ENCODE measurements around the gene SNX22.
"Not testable (repeated sequence)": the region's sequence is repeated elsewhere in the genome, so short reads cannot be mapped to it uniquely, and the experiment has no call there.

SNX22 gene

GRCh38 chr15:64117759-64118487 is 33.6 kb upstream of the SNX22 start:
- Histone ChIP-seq H3K4me3 (ENCODE audit: low read depth, low read length) (no peak overlapping the region), H2AFZ (ENCODE audit: low read length, unreplicated experiment) (no peak overlapping the region), H3K36me3 (ENCODE audit: insufficient read depth, low read length) (peaks cover 27% of the 10 kb centered on the region), H3K27ac (ENCODE audit: low read depth, low read length) (no peak overlapping the region), H3K4me1 (ENCODE audit: control insufficient read depth, insufficient read depth, low read length, unreplicated experiment) (no peaks in the 10 kb centered on the region), H3K27me3 (ENCODE audit: insufficient read depth, low read length) (no peaks in the 10 kb centered on the region), H3K79me2 (ENCODE audit: control insufficient read depth, insufficient read depth, low read length, unreplicated experiment) (no peaks in the 10 kb centered on the region)

- not testable (repeated sequence) for H3K27me3 ChIP-seq (ENCODE audit: insufficient read depth, low read length); H3K4me3 ChIP-seq (ENCODE audit: low read depth, low read length); H3K27ac ChIP-seq (ENCODE audit: low read depth, low read length); H3K4me1 ChIP-seq (ENCODE audit: control insufficient read depth, insufficient read depth, low read length, unreplicated experiment); H2AFZ ChIP-seq (ENCODE audit: low read length, unreplicated experiment); H3K79me2 ChIP-seq (ENCODE audit: control insufficient read depth, insufficient read depth, low read length, unreplicated experiment)
- peaks cover 29% of the 10 kb centered on the region for H3K36me3 ChIP-seq (ENCODE audit: insufficient read depth, low read length)
Measured at GRCh38 chr15:64120322-64120721, 31.2 kb upstream of the SNX22 start.

- Histone ChIP-seq H3K79me2 (ENCODE audit: control insufficient read depth, insufficient read depth, low read length, unreplicated experiment) (no peaks in the 10 kb centered on the region), H3K27ac (ENCODE audit: low read depth, low read length) (no peak overlapping the region), H3K4me1 (ENCODE audit: control insufficient read depth, insufficient read depth, low read length, unreplicated experiment) (no peaks in the 10 kb centered on the region), H3K27me3 (ENCODE audit: insufficient read depth, low read length) (no peaks in the 10 kb centered on the region), H2AFZ (ENCODE audit: low read length, unreplicated experiment) (no peak overlapping the region), H3K36me3 (ENCODE audit: insufficient read depth, low read length) (peaks cover 34% of the 10 kb centered on the region), H3K4me3 (ENCODE audit: low read depth, low read length) (no peak overlapping the region)
Measured at GRCh38 chr15:64121614-64122013, 29.9 kb upstream of the SNX22 start.

GRCh38 chr15:64122444-64122843 is 29.1 kb upstream of the SNX22 start:
- H3K4me1 ChIP-seq (ENCODE audit: control insufficient read depth, insufficient read depth, low read length, unreplicated experiment), result no peaks in the 10 kb centered on the region
- H3K27ac ChIP-seq (ENCODE audit: low read depth, low read length), result no peak overlapping the region
- no peaks in the 10 kb centered on the region for H3K79me2 ChIP-seq (ENCODE audit: control insufficient read depth, insufficient read depth, low read length, unreplicated experiment)
- no peak overlapping the region for H2AFZ ChIP-seq (ENCODE audit: low read length, unreplicated experiment)
- H3K36me3 ChIP-seq (ENCODE audit: insufficient read depth, low read length), result peaks cover 43% of the 10 kb centered on the region
- no peaks in the 10 kb centered on the region for H3K27me3 ChIP-seq (ENCODE audit: insufficient read depth, low read length)
- H3K4me3 ChIP-seq (ENCODE audit: low read depth, low read length), result no peak overlapping the region

GRCh38 chr15:64122936-64123351 is 28.6 kb upstream of the SNX22 start:
- H3K27me3 ChIP-seq (ENCODE audit: insufficient read depth, low read length), result no peaks in the 10 kb centered on the region
- no peak overlapping the region for H2AFZ ChIP-seq (ENCODE audit: low read length, unreplicated experiment)
- H3K27ac ChIP-seq (ENCODE audit: low read depth, low read length), result no peak overlapping the region
- no peak overlapping the region for H3K4me3 ChIP-seq (ENCODE audit: low read depth, low read length)
- H3K36me3 ChIP-seq (ENCODE audit: insufficient read depth, low read length), result peaks cover 48% of the 10 kb centered on the region
- no peaks in the 10 kb centered on the region for H3K79me2 ChIP-seq (ENCODE audit: control insufficient read depth, insufficient read depth, low read length, unreplicated experiment)
- no peaks in the 10 kb centered on the region for H3K4me1 ChIP-seq (ENCODE audit: control insufficient read depth, insufficient read depth, low read length, unreplicated experiment)

- Histone ChIP-seq H3K4me3 (ENCODE audit: low read depth, low read length) (no peak overlapping the region), H3K4me1 (ENCODE audit: control insufficient read depth, insufficient read depth, low read length, unreplicated experiment) (no peaks in the 10 kb centered on the region), H2AFZ (ENCODE audit: low read length, unreplicated experiment) (no peak overlapping the region), H3K27ac (ENCODE audit: low read depth, low read length) (no peak overlapping the region), H3K27me3 (ENCODE audit: insufficient read depth, low read length) (no peaks in the 10 kb centered on the region), H3K79me2 (ENCODE audit: control insufficient read depth, insufficient read depth, low read length, unreplicated experiment) (no peaks in the 10 kb centered on the region), H3K36me3 (ENCODE audit: insufficient read depth, low read length) (peaks cover 51% of the 10 kb centered on the region)
Measured at GRCh38 chr15:64125978-64126377, 25.6 kb upstream of the SNX22 start.

GRCh38 chr15:64127521-64128270 is 23.8 kb upstream of the SNX22 start:
- H3K79me2 ChIP-seq (ENCODE audit: control insufficient read depth, insufficient read depth, low read length, unreplicated experiment), result no peaks in the 10 kb centered on the region
- H3K27ac ChIP-seq (ENCODE audit: low read depth, low read length), result no peak overlapping the region
- H3K4me1 ChIP-seq (ENCODE audit: control insufficient read depth, insufficient read depth, low read length, unreplicated experiment), result no peaks in the 10 kb centered on the region
- peaks cover 56% of the 10 kb centered on the region for H3K36me3 ChIP-seq (ENCODE audit: insufficient read depth, low read length)
- no peak overlapping the region for H3K4me3 ChIP-seq (ENCODE audit: low read depth, low read length)
- H3K27me3 ChIP-seq (ENCODE audit: insufficient read depth, low read length), result no peaks in the 10 kb centered on the region
- no peak overlapping the region for H2AFZ ChIP-seq (ENCODE audit: low read length, unreplicated experiment)

GRCh38 chr15:64130159-64130558 is 21.4 kb upstream of the SNX22 start:
- peaks cover 53% of the 10 kb centered on the region for H3K36me3 ChIP-seq (ENCODE audit: insufficient read depth, low read length)
- no peak overlapping the region for H2AFZ ChIP-seq (ENCODE audit: low read length, unreplicated experiment)
- no peaks in the 10 kb centered on the region for H3K4me1 ChIP-seq (ENCODE audit: control insufficient read depth, insufficient read depth, low read length, unreplicated experiment)
- no peaks in the 10 kb centered on the region for H3K79me2 ChIP-seq (ENCODE audit: control insufficient read depth, insufficient read depth, low read length, unreplicated experiment)
- H3K4me3 ChIP-seq (ENCODE audit: low read depth, low read length), result no peak overlapping the region
- no peak overlapping the region for H3K27ac ChIP-seq (ENCODE audit: low read depth, low read length)
- no peaks in the 10 kb centered on the region for H3K27me3 ChIP-seq (ENCODE audit: insufficient read depth, low read length)

GRCh38 chr15:64131547-64131946 is 20.0 kb upstream of the SNX22 start:
- Histone ChIP-seq H3K4me1 (ENCODE audit: control insufficient read depth, insufficient read depth, low read length, unreplicated experiment) (no peaks in the 10 kb centered on the region), H3K27ac (ENCODE audit: low read depth, low read length) (no peak overlapping the region), H3K4me3 (ENCODE audit: low read depth, low read length) (no peak overlapping the region), H3K27me3 (ENCODE audit: insufficient read depth, low read length) (no peaks in the 10 kb centered on the region), H3K79me2 (ENCODE audit: control insufficient read depth, insufficient read depth, low read length, unreplicated experiment) (no peaks in the 10 kb centered on the region), H3K36me3 (ENCODE audit: insufficient read depth, low read length) (peaks cover 48% of the 10 kb centered on the region; the same call in 1 of the 2 replicates), H2AFZ (ENCODE audit: low read length, unreplicated experiment) (no peak overlapping the region)

- no peak overlapping the region for H3K4me3 ChIP-seq (ENCODE audit: low read depth, low read length)
- no peaks in the 10 kb centered on the region for H3K27me3 ChIP-seq (ENCODE audit: insufficient read depth, low read length)
- no peak overlapping the region for H3K27ac ChIP-seq (ENCODE audit: low read depth, low read length)
- no peak overlapping the region for H2AFZ ChIP-seq (ENCODE audit: low read length, unreplicated experiment)
- H3K79me2 ChIP-seq (ENCODE audit: control insufficient read depth, insufficient read depth, low read length, unreplicated experiment), result no peaks in the 10 kb centered on the region
- peaks cover 42% of the 10 kb centered on the region; the same call in 1 of the 2 replicates for H3K36me3 ChIP-seq (ENCODE audit: insufficient read depth, low read length)
- no peaks in the 10 kb centered on the region for H3K4me1 ChIP-seq (ENCODE audit: control insufficient read depth, insufficient read depth, low read length, unreplicated experiment)
Measured at GRCh38 chr15:64132217-64132616, 19.3 kb upstream of the SNX22 start.

Data from ACC112 (cell line).